ENCODE results near the gene PTPRN2. TPM values are rescaled to one million over a fixed set of nuclear protein-coding genes. Genes with fewer than 3 reads are reported as not detected.

Gene PTPRN2
- total and polyA plus RNA-seq, 2 donors (not counting 3 experiments of a cell fraction or from before 2014, with no cell fraction given), result 0.62 to 0.88 TPM

GRCh38 chr7:158392251-158392650 lies 195.4 kb downstream of the PTPRN2 start:
- FAIRE-seq, result no peak
- intact Hi-C loops (cut with micrococcal nuclease), result no loop called here
- DNase-seq (ENCODE audit: low read depth, low spot score), result no peak

More at GRCh38 chr7:158392251-158392650, 195.4 kb downstream of the PTPRN2 start:
- dilution Hi-C loops (cut with MboI; ENCODE audit: extremely low pct_ligation_motif_present, low sequenced_read_pairs), result no loop called here
- no peak for TF ChIP-seq MAX (IDR thresholded peaks at IDR 0.05; ENCODE audit: insufficient read depth, insufficient read length)
- TF ChIP-seq POLR2A (IDR thresholded peaks at IDR 0.05; ENCODE audit: low read depth, low read length), result no peak
- TF ChIP-seq FOS (IDR thresholded peaks at IDR 0.05; ENCODE audit: borderline replicate concordance, insufficient read depth, low read length), result no peak
- no peak for TF ChIP-seq JUN (IDR thresholded peaks at IDR 0.05; ENCODE audit: borderline replicate concordance, insufficient read depth, insufficient read length, low read depth)
- TF ChIP-seq GATA2 (IDR thresholded peaks at IDR 0.05; ENCODE audit: insufficient read depth, insufficient read length, low read depth, low read length), result no peak
- no peak for TF ChIP-seq POLR2AphosphoS5 (IDR thresholded peaks at IDR 0.05; ENCODE audit: insufficient read depth, low read depth, low read length)
- TF ChIP-seq EZH2 (IDR thresholded peaks at IDR 0.05; ENCODE audit: borderline replicate concordance, low read depth, low read length, severe bottlenecking), result no peak
- no peak for TF ChIP-seq CTCF (IDR thresholded peaks at IDR 0.05; ENCODE audit: extremely low read depth in 1 of 2, insufficient read depth in 1 of 2, low read depth in 1 of 2, low read length in 2 of 2)
- no peak for TF ChIP-seq MYC (IDR thresholded peaks at IDR 0.05; ENCODE audit: low read depth, low read length)
- no peaks in the 10 kb centered on the region for H3K36me3 ChIP-seq (ENCODE audit: control insufficient read depth in 2 of 2, extremely low read depth in 1 of 2, insufficient read depth in 2 of 2, low read length in 2 of 2)
- H4K20me1 ChIP-seq (replicated peaks; ENCODE audit: control insufficient read depth, extremely low read depth, insufficient read depth, low read length), result no peaks in the 10 kb centered on the region
- POLR2A ChIA-PET, result no interaction called here
- H3K4me1 ChIP-seq (ENCODE audit: control insufficient read depth, extremely low read depth, insufficient read depth, low read length), result no peaks in the 10 kb centered on the region
- H3K9me3 ChIP-seq (replicated peaks; ENCODE audit: control insufficient read depth, insufficient read depth, low read length), result no peaks in the 10 kb centered on the region
- H2AFZ ChIP-seq (ENCODE audit: low read depth, low read length), result no peak overlapping the region
- no peak overlapping the region for H3K27ac ChIP-seq (ENCODE audit: insufficient read depth, low read depth, low read length)
- H3K4me3 ChIP-seq (replicated peaks in 1 of 3; ENCODE audit: insufficient read depth in 1 of 3, low read depth in 1 of 3, low read length in 3 of 3), result no peak overlapping the region
- no peaks in the 10 kb centered on the region for H3K9me1 ChIP-seq (replicated peaks; ENCODE audit: control insufficient read depth, extremely low read depth, insufficient read depth, low read length)
- no TSS peak for BruUV-seq (replicated peaks)
- H3K79me2 ChIP-seq (ENCODE audit: control insufficient read depth, insufficient read depth, low read length), result no peaks in the 10 kb centered on the region
- H3K4me2 ChIP-seq (ENCODE audit: insufficient read depth, low read length), result no peak overlapping the region
- H3K9ac ChIP-seq (replicated peaks; ENCODE audit: extremely low read depth, insufficient read depth, low read length), result no peak overlapping the region
- no peaks in the 10 kb centered on the region for H3K27me3 ChIP-seq (ENCODE audit: control insufficient read depth in 2 of 2, insufficient read depth in 2 of 2, low read length in 2 of 2)
- CTCF ChIA-PET, result no interaction called here

All from endothelial cell of umbilical vein (primary cell).